Mucosa of descending colon (tissue), 3 donors: Measurements from ENCODE around the gene ARHGEF6. TPM values are rescaled to one million over a fixed set of nuclear protein-coding genes. Genes with fewer than 3 reads are reported as not detected.
A peak's percentile ranks its signal among the peaks of the same experiment; 100 is the strongest.

Experiments
- ATAC-seq: fragments of 200-7000 bp; cut with Tn5 transposase; one replicate; pipeline ENCODE4 v1.9.1; 2020; ENCODE audit warnings: mild to moderate bottlenecking, moderate library complexity
- DNase-seq, 3 donors: peaks; one replicate each; pipeline ENCODE4 v3.0.0-alpha.2; 2020
- H3K36me3 ChIP-seq: fragments of 200-600 bp; one replicate; pipeline ENCODE4 v1.8.0; 2021; ENCODE audit warnings: low read depth, mild to moderate bottlenecking
- H3K4me1 ChIP-seq: fragments of 200-600 bp; one replicate; pipeline ENCODE4 v1.8.0; 2021; ENCODE audit warnings: low read depth, mild to moderate bottlenecking
- H3K4me3 ChIP-seq: fragments of 200-600 bp; one replicate; pipeline ENCODE4 v1.8.0; 2021; ENCODE audit warnings: mild to moderate bottlenecking
- H3K9me3 ChIP-seq: fragments of 200-600 bp; one replicate; pipeline ENCODE4 v1.8.0; 2021; ENCODE audit warnings: mild to moderate bottlenecking
- CTCF ChIP-seq: fragments of 200-600 bp; IDR thresholded peaks from one replicate; pipeline ENCODE4 v1.8.0; 2022; ENCODE audit warnings: antibody characterized with exemption, mild to moderate bottlenecking
- intact Hi-C, 2 donors: fragments of 100-400 bp; cut with DNase I in 1 of 2; cut with micrococcal nuclease in 1 of 2; formaldehyde crosslinking; loops; one replicate each; pipeline versions ENCODE4 v1.11.0 to v1.11.1; 2022; cut with DNase I, micrococcal nuclease
- total RNA-seq, 3 donors: library from RNA; stranded (reverse); fragmentation: NEBNext Ultra II Directional in 2 of 3; extraction: Animal tissue kit (Norgen Biotek cat#: 25700) in 2 of 3; gene quantifications; one replicate each; pipeline versions ENCODE4 v1.2.1 to v1.2.4, GENCODE V29; 2021 to 2023
- donor health status: DM: no; HTN: no; CAD: no; lungs with moderate emphysema.
- donor health status: DM: no; HTN: no; CAD: no.
- donor health status: DM: no; HTN: yes; CAD: no.

Gene ARHGEF6
- total RNA-seq, 3 donors from 2014 or later = 2.8 to 17.2 (median 6.6) TPM

GRCh38 chrX:136762820-136763452 lies 17.8 kb downstream of the ARHGEF6 start:
- Histone ChIP-seq H3K4me1 (peaks cover 5% of the 10 kb centered on the region), H3K4me3 (no peak overlapping the region), H3K36me3 (no peaks in the 10 kb centered on the region), H3K9me3 (no peaks in the 10 kb centered on the region)
- TF ChIP-seq CTCF = no peak
- intact Hi-C loops = no loop called here
- no peak for ATAC-seq
- DNase-seq = no peak

GRCh38 chrX:136761421-136761820 lies 19.3 kb downstream of the ARHGEF6 start:
- H3K9me3 ChIP-seq = no peaks in the 10 kb centered on the region
- H3K4me3 ChIP-seq = no peak overlapping the region
- no peak for ATAC-seq

GRCh38 chrX:136759968-136760367 lies 20.8 kb downstream of the ARHGEF6 start:
- Histone ChIP-seq H3K4me1 (no peaks in the 10 kb centered on the region), H3K36me3 (no peaks in the 10 kb centered on the region), H3K4me3 (no peak overlapping the region), H3K9me3 (no peaks in the 10 kb centered on the region)
- intact Hi-C loops = no loop called here
- ATAC-seq = peak; percentile 36
- TF ChIP-seq CTCF = no peak
- DNase-seq = no peak

More at GRCh38 chrX:136761421-136761820, 19.3 kb downstream of the ARHGEF6 start:
- no peak for TF ChIP-seq CTCF
- Histone ChIP-seq H3K36me3 (no peaks in the 10 kb centered on the region), H3K4me1 (peaks cover under 1% of the 10 kb centered on the region)
- intact Hi-C loops = no loop called here
- DNase-seq = no peak

DNA sequence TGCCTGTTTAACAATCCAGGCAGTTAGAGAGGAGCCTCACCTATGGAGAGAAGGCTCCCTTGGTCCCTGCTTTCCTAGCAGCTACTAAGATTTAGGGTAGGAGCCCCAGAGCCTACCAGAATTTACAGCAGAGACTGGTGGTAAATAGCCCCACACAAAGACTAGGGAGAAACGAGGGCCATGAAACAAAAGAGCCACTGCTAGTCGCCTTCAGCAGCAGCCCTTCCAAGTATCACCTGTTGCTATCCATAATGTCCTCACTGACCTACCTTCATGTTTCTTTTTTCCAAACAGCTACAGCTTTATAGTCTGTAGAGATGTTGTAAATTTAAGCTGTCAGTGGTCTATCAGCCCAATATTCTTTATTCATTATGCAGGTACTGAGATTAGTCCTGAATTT lies 25.3 kb downstream of the ARHGEF6 start:
- Histone ChIP-seq H3K4me3 (no peak overlapping the region), H3K4me1 (no peaks in the 10 kb centered on the region), H3K36me3 (no peaks in the 10 kb centered on the region), H3K9me3 (no peaks in the 10 kb centered on the region)
- TF ChIP-seq CTCF = no peak
- DNase-seq = no peak
- ATAC-seq = no peak
- intact Hi-C loops = no loop called here

DNA sequence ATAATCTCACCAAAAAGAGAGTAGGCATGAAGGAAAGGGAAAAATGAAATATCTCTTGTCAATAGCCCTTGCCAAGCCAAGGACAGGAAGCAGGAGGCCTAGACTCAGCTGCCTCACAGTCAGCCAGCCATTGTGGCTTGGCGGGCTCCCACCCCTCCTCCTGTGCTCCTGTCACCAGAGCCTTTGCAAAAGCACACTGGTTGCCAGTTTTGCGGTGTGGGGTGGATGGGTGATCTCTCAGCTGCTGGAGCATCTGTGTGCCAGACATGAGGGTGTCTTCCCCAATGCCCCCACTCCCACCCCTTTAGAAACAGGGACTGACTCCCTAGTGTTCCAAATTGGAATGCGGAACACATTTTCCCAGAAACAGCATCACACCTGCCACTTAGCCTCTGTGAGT lies 26.1 kb downstream of the ARHGEF6 start:
- no peak for ATAC-seq
- H3K4me3 ChIP-seq = no peak overlapping the region
- intact Hi-C loops = no loop called here
- no peak for TF ChIP-seq CTCF
- DNase-seq = peak in 1 of 3 donors; percentile 54
- no peaks in the 10 kb centered on the region for H3K36me3 ChIP-seq
- no peaks in the 10 kb centered on the region for H3K4me1 ChIP-seq
- H3K9me3 ChIP-seq = no peaks in the 10 kb centered on the region

GRCh38 chrX:136752796-136753195 lies 27.9 kb downstream of the ARHGEF6 start:
- intact Hi-C loops = no loop called here
- ATAC-seq (no peak), DNase-seq (no peak)
- Histone ChIP-seq H3K4me1 (no peaks in the 10 kb centered on the region), H3K9me3 (no peaks in the 10 kb centered on the region), H3K4me3 (no peak overlapping the region), H3K36me3 (no peaks in the 10 kb centered on the region)
- TF ChIP-seq CTCF = no peak
